Neural progenitor cell (in vitro differentiated cells): ENCODE data around the gene GPAM. TPM values are rescaled to one million over a fixed set of nuclear protein-coding genes. Genes with fewer than 3 reads are reported as not detected.

Experiments used
- DNase-seq: peaks from one replicate; pipeline ENCODE4 v3.0.0-alpha.2; 2016; ENCODE audit warnings: low spot score
- H2AFZ ChIP-seq: fragments of 200-600 bp; sonication (generic); replicated peaks from 2 replicates; pipeline ENCODE4 v1.6.1; 2016; ENCODE audit warnings: antibody characterized with exemption
- H3F3A ChIP-seq: fragments of 200-600 bp; sonication (generic); 2 replicates; pipeline ENCODE4 v1.6.1; 2016; ENCODE audit warnings: antibody characterized with exemption, low read depth
- H3K27ac ChIP-seq: fragments of 200-600 bp; sonication (generic); 2 replicates; pipeline ENCODE4 v1.5.1; 2016; ENCODE audit warnings: mild to moderate bottlenecking
- H3K27me3 ChIP-seq: fragments of 200-600 bp; sonication (generic); 2 replicates; pipeline ENCODE4 v1.6.1; 2016; ENCODE audit warnings: mild to moderate bottlenecking, moderate library complexity
- H3K36me3 ChIP-seq: fragments of 200-600 bp; sonication (generic); 2 replicates; pipeline ENCODE4 v1.5.1; 2016
- H3K4me1 ChIP-seq: fragments of 200-600 bp; sonication (generic); 2 replicates; pipeline ENCODE4 v1.6.1; 2016; ENCODE audit warnings: mixed run types
- H3K4me2 ChIP-seq: fragments of 200-600 bp; sonication (generic); 2 replicates; pipeline ENCODE4 v1.6.1; 2016
- H3K4me3 ChIP-seq: fragments of 200-600 bp; sonication (generic); 2 replicates; pipeline ENCODE4 v1.5.1; 2016
- H3K79me2 ChIP-seq: fragments of 200-600 bp; sonication (generic); 2 replicates; pipeline ENCODE4 v1.6.1; 2016; ENCODE audit warnings: low read depth
- H3K9ac ChIP-seq: fragments of 200-600 bp; sonication (generic); 2 replicates; pipeline ENCODE4 v1.6.1; 2016
- H3K9me3 ChIP-seq: fragments of 200-600 bp; sonication (generic); 2 replicates; pipeline ENCODE4 v1.5.1; 2016; ENCODE audit warnings: low read depth
- H4K20me1 ChIP-seq: fragments of 200-600 bp; sonication (generic); 2 replicates; pipeline ENCODE4 v1.6.1; 2016; ENCODE audit warnings: low read depth
- H3K27ac Mint-ChIP-seq: 3 replicates; pipeline ENCODE4 v1.8.0; 2021; ENCODE audit warnings: mixed read lengths
- H3K27me3 Mint-ChIP-seq: 2 replicates; pipeline ENCODE4 v1.8.0; 2022; ENCODE audit warnings: low read depth, mild to moderate bottlenecking, inconsistent platforms, moderate library complexity, mixed read lengths; ENCODE audit not compliant: insufficient read depth
- H3K36me3 Mint-ChIP-seq: 3 replicates; pipeline ENCODE4 v1.8.0; 2021; ENCODE audit warnings: mixed read lengths
- H3K4me1 Mint-ChIP-seq: 3 replicates; pipeline ENCODE4 v1.8.0; 2021; ENCODE audit warnings: mixed read lengths
- H3K4me3 Mint-ChIP-seq: 3 replicates; pipeline ENCODE4 v1.8.0; 2021; ENCODE audit warnings: mild to moderate bottlenecking, moderate library complexity, mixed read lengths
- H3K9me3 Mint-ChIP-seq: 3 replicates; pipeline ENCODE4 v1.8.0; 2020; ENCODE audit warnings: mixed read lengths
- CTCF ChIP-seq: fragments of 200-600 bp; sonication (generic); IDR thresholded peaks from 2 replicates; pipeline ENCODE4 v1.5.1; 2017; ENCODE audit warnings: antibody characterized with exemption, mild to moderate bottlenecking
- EZH2 ChIP-seq: fragments of 200-600 bp; sonication (generic); IDR thresholded peaks from 2 replicates; pipeline ENCODE4 v1.6.1; 2017; ENCODE audit warnings: antibody characterized with exemption, mild to moderate bottlenecking, moderate library complexity
- EZH2phosphoT487 ChIP-seq: fragments of 200-600 bp; sonication (generic); IDR thresholded peaks from 2 replicates; pipeline ENCODE4 v1.6.1; 2017; ENCODE audit warnings: antibody characterized with exemption
- total RNA-seq: library from RNA; depleted of rRNA; stranded (reverse); fragments of >200 nt; gene quantifications from 2 replicates; pipeline ENCODE4 v1.2.3, GENCODE V29; 2015; ENCODE audit warnings: low replicate concordance

GPAM gene
- total RNA-seq = 14.8 and 18.9 TPM in 2 replicates

GRCh38 chr10:112183329-112184051 lies at the start of gene GPAM:
Gene GPAM (minus strand): TSS chr10:112183765. CDS start chr10:112181784, 1,981 bp downstream.
- H3K36me3 ChIP-seq = no peaks in the 10 kb centered on the region
- Mint-ChIP-seq H3K4me1 (peaks cover 10% of the 10 kb centered on the region), H3K9me3 (peaks cover 7% of the 10 kb centered on the region), H3K27me3 (peaks cover 2% of the 10 kb centered on the region), H3K36me3 (no peaks in the 10 kb centered on the region), H3K27ac (peak within 1 kb of the TSS; percentile 81), H3K4me3 (peak within 1 kb of the TSS; percentile 91)
- no peaks in the 10 kb centered on the region for H3K9me3 ChIP-seq
- peaks cover 10% of the 10 kb centered on the region for H3K4me1 ChIP-seq
- peak within 1 kb of the TSS; percentile 90 for H2AFZ ChIP-seq
- H4K20me1 ChIP-seq = no peaks in the 10 kb centered on the region
- DNase-seq = peak; percentile 96
- TF ChIP-seq CTCF = no peak
- no peak for TF ChIP-seq EZH2phosphoT487
- no peak for TF ChIP-seq EZH2
- peaks cover 3% of the 10 kb centered on the region for H3K79me2 ChIP-seq
- H3K4me2 ChIP-seq = peak within 1 kb of the TSS; percentile 90
- H3K27me3 ChIP-seq = no peaks in the 10 kb centered on the region
- H3F3A ChIP-seq = peaks cover 3% of the 10 kb centered on the region
- peak within 1 kb of the TSS; percentile 87 for H3K4me3 ChIP-seq
- H3K9ac ChIP-seq = peak within 1 kb of the TSS; percentile 70
- H3K27ac ChIP-seq = no peak within 1 kb of the TSS

GRCh38 chr10:112232670-112233069 lies 49.1 kb upstream of the GPAM start:
- Histone ChIP-seq H3F3A (no peaks in the 10 kb centered on the region), H3K79me2 (no peaks in the 10 kb centered on the region), H2AFZ (no peak overlapping the region), H3K27ac (no peak overlapping the region), H3K9ac (no peak overlapping the region), H4K20me1 (no peaks in the 10 kb centered on the region), H3K4me2 (no peak overlapping the region), H3K4me1 (no peaks in the 10 kb centered on the region), H3K9me3 (no peaks in the 10 kb centered on the region), H3K4me3 (no peak overlapping the region), H3K36me3 (no peaks in the 10 kb centered on the region), H3K27me3 (no peaks in the 10 kb centered on the region)
- no peak overlapping the region for H3K4me3 Mint-ChIP-seq
- no peak for TF ChIP-seq EZH2
- TF ChIP-seq CTCF = no peak
- no peak for TF ChIP-seq EZH2phosphoT487
- peaks cover 9% of the 10 kb centered on the region for H3K4me1 Mint-ChIP-seq
- H3K9me3 Mint-ChIP-seq = peaks cover 2% of the 10 kb centered on the region
- H3K36me3 Mint-ChIP-seq = no peaks in the 10 kb centered on the region
- peaks cover 6% of the 10 kb centered on the region for H3K27me3 Mint-ChIP-seq
- H3K27ac Mint-ChIP-seq = no peak overlapping the region
- no peak for DNase-seq

GRCh38 chr10:112231602-112232400 lies 48.2 kb upstream of the GPAM start:
- DNase-seq = no peak
- H4K20me1 ChIP-seq = no peaks in the 10 kb centered on the region
- TF ChIP-seq CTCF = no peak
- TF ChIP-seq EZH2phosphoT487 = no peak
- TF ChIP-seq EZH2 = no peak
- no peaks in the 10 kb centered on the region for H3K27me3 ChIP-seq
- H3K27ac ChIP-seq = no peak overlapping the region
- no peak overlapping the region for H2AFZ ChIP-seq
- Mint-ChIP-seq H3K4me3 (no peak overlapping the region), H3K9me3 (no peaks in the 10 kb centered on the region), H3K27me3 (peaks cover 7% of the 10 kb centered on the region), H3K36me3 (no peaks in the 10 kb centered on the region), H3K27ac (no peak overlapping the region), H3K4me1 (peaks cover 9% of the 10 kb centered on the region)
- H3K9ac ChIP-seq = no peak overlapping the region
- H3K4me2 ChIP-seq = no peak overlapping the region
- no peaks in the 10 kb centered on the region for H3K4me1 ChIP-seq
- H3K9me3 ChIP-seq = no peaks in the 10 kb centered on the region
- H3K79me2 ChIP-seq = no peaks in the 10 kb centered on the region
- no peak overlapping the region for H3K4me3 ChIP-seq
- H3K36me3 ChIP-seq = no peaks in the 10 kb centered on the region
- no peaks in the 10 kb centered on the region for H3F3A ChIP-seq
